Kidney capillary endothelial cell (primary cell): ENCODE data around the gene ALDH8A1.

ENCODE experiments used
- DNase-seq: peaks from one replicate; pipeline ENCODE4 v3.0.0-alpha.2; 2018; ENCODE audit warnings: low spot score

The ALDH8A1 gene

DNA sequence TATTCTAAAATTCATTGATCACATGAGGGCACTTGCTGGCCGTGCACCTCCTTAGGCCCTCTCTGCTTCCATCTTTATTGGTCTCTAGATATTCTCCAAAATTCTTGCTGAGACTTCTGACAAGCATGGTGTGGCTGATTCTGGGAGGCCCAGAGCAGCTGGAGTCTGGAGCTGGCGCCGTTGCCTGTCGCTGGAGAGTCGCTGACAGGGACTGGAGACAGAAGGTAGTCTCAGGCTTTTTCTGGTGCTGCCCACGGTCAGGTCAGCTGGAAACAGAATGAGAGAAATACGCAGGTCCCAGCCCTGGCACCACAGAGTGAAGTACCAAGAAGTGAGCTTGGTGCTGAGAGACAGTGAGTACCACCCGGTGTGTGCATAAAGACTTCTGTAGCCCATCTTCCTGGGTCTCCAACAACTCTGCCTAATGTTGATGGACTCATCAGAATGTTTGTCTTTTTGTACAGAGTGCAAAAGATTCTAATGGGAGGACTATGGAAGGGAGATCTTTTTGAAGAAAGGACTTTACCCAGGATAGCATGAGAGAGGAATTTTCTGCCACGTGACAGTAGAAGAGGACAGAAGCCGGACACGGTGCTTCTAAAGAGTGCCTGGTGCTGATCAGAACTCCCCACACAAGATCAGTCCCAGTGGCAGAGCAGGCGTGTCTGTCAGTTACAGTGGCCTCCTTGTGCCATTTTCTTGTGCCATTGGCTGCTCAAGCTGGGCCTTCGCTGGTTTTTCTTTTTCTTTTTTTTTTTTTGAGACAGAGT, 1.8 kb upstream of the ALDH8A1 start:
- DNase-seq, result no peak

DNA sequence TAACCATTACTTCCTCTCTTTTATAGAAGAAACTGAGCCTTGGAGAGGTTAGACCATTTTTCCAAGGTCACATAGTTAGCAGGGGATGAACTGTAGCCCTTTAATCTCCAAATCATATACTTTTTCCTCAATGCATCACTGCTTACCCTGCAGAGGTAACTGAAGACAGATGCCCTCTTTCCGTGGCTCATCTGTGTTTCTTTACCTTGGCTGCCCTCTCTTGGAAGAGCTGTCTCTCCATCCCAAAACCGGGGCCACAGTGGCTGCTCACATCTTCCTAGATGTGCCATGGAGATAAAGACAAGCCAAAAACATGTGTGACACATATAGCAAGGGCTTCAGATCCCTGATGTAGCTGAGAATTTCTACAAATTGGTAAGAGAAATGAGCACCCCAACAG, 581 bp upstream of the ALDH8A1 start:
- no peak for DNase-seq

DNA sequence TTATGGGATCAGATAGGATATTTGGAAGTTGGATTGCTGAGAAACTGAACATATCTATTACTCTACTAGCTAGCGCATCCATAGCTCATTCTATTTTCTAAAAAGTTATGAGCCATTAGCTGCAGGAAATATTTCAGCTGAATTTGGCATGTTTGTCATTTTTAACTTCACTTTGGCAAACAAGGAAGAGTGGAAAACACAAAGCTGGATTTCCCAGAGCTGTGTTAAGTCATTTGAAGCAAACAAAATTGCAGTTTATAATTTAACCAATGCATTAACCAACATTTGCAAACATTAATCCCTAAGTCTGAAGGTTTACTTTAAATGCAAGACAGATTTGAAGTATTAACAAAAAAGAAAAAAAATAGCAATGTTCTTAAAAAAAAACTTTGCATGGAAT, 1.2 kb downstream of the ALDH8A1 start:
- DNase-seq, result no peak

DNA sequence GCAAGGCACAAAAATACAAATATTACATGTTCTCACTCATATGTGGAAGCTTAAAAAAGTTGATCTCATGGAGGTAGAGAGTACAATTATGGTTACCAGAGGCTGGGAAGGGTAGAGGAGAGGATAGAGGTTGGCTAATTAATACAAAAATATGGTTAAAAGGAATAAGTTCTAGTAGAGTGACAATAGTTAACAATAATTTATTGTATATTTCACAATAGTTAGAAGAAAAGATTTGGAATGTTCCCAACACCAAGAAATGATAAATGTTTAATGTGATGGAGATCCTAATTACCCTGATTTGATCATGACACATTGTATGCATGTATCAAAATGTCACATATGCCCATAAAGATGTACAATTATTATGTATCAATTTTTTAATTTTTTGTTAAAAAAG, 1.8 kb downstream of the ALDH8A1 start:
- no peak for DNase-seq

DNA sequence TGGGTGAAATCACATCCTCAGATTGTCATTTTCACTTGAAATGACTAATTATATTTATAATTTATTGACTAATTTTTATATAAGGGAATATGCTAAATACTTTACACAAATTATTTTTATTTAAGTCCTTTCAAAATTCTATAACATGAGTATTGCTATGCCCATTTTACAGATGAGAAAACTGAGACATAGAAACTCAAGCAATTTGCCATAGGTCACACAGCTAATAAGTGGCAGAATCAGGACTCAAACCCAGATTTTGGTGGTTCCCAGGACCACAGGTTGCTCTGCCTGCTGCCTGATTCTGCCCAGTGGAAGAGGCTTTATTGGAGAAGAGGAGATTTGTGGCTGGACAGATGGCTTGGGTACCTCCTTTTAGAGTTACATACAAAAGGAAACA, 4.9 kb downstream of the ALDH8A1 start:
- no peak for DNase-seq

DNA sequence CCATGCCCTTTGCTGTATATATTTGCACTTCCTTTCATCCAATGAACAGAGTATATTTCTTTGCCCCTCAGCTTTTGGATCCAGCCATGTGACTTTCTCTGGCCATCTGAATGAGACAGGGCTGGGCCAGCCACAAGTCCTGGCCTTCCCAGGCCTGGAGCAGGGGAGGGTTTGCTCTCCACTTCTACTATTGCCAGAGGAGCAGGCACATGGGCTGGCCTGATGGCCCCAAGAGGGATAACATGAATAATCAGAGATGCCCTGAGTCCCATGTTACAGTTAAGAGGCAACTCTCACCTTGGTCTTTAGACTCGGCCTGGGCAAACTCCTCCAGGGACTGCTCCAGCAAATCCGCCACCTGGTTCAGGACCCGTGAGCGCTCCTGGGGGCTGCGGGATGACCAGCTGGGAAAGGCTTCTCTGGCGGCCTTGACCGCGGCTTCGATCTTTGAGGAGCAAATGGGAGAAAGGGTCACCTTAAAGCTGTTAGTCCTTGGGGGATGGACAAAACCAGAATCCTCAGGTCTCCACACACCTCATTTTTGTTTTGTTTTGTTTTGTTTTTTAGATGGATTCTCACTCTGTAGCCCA, 6.3 kb downstream of the ALDH8A1 start:
- no peak for DNase-seq

DNA sequence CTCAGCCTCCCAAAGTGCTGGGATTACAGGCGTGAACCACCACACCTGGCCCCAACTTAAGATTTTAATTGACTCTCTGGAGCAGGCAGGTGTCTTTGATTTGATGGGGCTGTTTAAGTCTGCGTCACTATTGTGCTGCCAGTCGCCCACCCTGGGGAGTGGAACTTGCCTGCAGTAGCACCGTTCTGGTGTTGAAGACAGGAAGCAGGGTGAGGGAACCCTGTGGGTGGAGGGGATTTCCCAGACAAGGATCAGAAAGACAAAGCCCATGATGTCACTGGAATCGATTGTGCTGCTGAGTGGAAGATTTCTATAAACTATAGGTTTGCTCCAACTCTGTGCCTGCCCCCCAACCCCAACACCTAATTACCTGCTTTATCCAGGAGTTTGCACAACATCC, 11.0 kb downstream of the ALDH8A1 start:
- DNase-seq, result no peak

DNA sequence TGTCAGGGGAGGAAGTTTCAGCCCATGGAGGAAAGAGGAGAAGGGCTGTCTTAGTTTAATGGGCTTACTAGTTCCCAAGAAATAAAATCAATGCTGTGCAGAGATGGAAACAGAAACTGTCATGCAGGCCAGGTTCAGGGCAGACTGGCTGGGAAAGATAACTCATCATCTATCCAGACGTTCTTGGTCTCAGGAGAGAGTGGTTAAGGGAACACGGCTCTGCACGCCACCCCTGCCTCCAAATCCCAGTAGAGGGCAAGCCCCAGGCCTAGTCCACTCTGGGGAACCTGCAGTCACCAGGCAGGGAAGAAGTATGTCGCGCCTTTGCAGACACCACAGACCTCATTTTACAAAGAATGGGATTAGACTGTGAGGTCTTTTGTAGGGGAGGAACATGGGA, 12.5 kb downstream of the ALDH8A1 start:
- DNase-seq, result no peak

DNA sequence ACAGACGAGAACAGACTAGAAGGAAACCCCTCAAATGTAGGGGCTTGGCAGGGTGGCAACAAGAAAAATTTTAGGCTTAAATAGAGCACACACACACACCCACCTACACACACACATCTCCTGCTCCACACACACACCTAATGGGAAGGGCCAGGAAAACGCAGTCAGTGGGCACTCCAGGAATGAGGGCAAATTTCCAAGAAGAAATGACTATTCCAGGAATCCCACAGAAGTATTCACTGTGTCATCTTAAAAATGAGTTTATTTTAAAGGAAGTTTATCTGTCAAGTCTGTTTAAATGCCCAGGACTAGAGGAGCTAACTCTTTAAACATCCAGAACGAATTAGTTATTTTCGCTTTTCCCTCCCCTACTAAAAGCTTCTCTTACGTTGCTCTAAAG, 13.0 kb downstream of the ALDH8A1 start:
- no peak for DNase-seq

DNA sequence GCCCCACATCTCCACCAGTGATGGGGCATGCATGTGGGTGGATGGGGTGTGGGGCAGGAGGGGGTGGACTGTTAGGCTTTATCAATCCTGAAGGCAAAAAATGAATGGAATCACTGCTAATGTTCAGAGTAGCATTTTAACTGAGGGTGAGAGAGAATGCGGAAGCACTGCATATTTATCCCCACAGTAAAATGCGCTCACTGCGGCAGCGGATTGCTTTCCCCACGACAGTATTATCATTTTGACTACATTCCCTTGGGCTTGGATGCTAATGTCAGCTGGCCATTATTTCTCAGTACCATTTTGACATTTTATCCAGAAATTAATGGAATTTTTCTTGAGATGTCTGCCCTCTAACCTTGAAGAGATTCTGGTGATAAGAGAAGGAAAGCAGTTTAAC, 13.4 kb downstream of the ALDH8A1 start:
- DNase-seq, result no peak

DNA sequence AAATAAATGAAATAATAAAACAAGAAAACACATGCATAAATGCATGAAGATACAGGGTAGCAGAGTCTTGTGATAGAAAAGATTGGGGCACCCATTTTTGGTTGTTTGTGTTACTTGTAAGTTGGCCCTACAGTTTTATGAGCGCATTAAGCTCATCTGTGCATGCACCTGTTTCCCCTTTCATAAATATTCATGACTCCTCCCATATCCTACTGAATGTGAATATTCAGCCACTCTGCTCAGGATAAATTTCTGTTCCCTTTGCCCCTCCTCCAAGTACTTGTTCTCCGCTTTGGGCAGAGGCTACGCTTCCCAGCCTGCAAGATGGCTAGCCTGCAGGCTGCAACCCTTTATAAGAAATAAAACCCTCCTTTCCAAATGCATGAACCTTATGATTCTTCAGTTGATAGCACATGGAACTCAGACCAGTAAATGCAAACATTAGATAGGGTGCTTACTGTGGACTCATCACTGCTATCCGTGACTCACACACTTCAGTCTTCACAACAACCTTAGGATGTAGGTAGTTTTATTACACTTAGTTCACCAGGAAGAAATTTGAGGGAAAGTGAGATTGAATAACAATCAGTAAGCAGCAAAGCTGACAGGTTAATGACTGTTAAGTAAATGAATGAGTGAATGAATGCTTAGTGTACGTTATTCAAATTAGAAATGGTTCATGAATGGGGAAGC, 15.0 kb downstream of the ALDH8A1 start:
- no peak for DNase-seq

DNA sequence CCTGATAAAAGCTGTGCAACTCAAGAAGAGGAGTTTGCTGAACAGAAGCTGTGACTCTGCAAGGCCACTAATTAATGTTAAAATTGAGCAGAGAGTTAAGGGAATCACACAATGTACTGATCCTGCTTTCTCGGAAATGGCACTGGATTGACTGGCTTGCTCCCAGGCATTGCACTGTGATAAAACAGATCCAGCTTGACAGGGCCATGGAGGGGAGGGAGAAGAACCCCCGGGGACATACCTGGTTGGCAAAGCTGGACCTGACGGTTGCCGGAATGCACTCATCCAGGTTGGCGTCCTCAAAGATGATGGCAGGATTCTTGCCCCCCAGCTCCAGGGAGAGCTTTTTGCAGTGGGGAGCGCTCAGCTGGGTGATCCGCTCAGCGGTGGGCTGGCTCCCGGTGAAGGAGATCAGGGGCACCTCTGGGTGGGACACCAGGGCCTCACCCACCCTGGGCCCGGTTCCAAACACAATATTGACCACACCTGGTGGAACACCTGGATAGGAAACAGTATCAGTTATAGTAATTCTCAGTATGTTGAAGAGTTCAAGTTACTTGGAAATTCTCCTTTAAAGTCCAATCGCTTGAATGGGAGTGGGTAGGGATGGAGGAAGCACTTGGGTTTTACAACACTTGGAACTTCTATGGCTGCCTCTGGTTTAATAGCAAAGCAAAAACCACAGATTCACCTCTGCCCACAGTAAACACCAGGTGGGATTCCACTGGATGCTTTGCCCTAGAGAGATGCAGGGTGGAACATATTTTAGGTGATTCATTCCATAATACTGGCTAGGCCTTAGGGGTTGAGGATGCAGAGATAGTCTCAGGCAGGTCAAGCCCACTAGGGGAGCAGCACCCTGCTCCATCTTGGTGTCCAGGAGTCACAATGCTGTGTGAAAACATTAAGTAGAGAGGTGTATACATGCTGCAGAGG, 17.1 kb downstream of the ALDH8A1 start:
- DNase-seq, result no peak

DNA sequence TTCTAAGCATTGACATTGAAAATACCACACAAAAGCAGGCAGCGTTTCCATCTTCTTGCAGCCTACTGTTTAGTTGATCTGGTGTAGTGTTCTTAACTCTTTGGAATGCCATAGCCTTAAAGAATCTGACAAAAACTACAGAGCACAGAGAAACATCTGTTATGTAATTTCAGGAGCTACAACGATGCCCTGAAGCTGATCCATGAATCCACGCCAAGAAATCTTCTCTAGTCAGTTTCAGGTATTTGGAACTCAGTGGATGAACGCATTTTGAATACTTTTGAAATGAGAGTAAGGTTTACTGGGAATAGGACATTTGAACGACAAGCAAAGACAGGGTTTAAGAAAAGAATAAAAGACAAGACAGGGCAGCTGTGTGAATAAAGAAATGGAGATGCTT, 17.8 kb downstream of the ALDH8A1 start:
- DNase-seq, result no peak

DNA sequence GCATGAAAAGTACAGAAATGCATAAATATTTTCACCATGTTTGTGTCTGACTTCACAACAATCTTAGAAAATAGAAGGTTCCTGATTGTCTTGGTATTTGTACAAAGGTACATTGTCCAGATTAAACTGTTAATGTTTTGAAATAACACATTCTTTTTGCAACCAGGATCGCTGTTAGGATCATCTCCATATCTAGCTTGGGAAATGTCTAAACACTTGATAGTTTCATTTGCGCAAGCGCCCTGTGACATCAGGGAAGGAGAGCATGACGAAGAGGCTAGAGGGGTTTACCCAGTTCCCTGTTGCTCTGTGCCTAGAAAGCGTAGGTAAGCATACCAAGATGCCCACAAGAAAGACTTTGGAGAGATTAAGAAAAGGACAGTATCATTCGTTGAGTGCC, 19.4 kb downstream of the ALDH8A1 start:
- DNase-seq, result no peak

DNA sequence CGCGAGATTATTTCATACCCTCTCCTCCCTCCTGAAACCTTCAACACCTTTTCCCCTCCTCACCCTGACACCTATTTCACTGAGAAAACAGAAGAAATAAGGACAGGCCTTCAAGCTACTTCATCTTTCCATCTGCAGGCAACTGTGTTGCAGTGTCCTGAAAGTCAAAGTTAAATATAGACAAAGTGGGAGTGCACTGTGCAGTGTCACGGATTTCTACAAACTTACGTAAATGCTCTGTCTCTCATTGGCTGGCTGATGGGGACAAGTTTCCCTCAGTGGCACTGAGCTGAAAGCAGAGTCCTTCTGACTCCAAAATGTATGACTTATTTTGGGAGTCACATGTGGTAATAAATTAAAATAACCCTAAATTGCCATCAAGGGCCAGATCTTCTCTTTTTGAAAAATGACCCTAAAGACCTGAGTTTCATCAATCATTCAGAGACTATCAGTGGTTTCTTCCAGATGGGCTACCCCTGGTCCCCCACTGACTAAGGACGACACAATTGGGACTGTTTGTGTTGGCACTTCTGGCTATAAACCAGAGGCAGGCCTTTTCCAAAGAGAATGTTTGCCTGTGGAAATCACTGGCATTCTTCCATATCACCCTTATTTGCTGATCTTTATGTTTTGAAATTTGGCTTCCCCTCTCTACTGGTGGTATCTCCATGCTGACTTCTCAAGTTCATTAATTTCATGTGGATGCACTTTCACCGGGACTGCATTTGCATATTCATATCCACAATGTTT, 21.6 kb downstream of the ALDH8A1 start:
- no peak for DNase-seq

DNA sequence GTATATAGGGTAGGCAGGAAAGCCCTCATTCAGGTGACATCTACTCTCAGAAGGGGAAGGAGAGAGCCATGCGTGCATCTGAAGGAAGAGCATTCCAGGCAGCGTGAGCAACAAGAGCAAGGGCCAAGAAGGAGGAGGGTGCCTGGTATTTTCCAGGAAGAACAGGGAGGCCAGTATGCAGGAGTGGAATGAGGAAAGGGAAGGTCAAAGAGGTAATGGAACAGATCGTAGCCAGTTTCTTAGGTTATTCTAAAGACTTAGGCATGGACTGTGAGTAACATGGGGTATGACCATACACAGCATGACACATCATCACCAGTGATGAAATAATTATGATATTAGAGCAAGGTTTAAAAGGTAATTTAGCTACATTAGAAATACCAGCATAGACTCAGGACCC, 24.1 kb downstream of the ALDH8A1 start:
- peak; percentile 6 for DNase-seq

DNA sequence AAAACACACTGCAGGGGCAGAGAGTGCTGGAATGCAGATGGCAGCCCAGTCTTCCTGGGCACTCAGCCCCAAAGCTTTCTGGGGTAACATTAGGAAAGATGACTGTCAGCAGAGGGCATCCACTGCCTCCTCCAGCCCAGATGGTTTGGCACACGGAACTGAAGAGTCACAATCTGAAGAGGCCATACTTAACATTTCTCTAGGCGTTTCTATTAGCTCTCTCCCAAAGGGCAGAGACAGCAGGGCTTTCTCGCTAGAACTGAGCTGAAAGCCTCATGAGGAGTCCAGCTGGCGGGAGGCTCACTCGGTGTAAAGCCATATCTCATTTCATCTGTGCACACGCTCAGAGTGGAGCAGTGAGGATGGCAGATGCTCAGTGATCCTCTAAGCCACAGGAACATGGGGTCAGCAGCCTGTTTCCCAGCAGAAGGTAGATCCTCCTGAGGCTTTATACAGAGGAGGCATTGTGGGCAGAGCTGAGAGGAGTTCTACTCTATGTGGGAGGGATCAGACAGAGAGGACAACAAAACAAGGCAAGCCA, 28.1 kb downstream of the ALDH8A1 start:
- no peak for DNase-seq

DNA sequence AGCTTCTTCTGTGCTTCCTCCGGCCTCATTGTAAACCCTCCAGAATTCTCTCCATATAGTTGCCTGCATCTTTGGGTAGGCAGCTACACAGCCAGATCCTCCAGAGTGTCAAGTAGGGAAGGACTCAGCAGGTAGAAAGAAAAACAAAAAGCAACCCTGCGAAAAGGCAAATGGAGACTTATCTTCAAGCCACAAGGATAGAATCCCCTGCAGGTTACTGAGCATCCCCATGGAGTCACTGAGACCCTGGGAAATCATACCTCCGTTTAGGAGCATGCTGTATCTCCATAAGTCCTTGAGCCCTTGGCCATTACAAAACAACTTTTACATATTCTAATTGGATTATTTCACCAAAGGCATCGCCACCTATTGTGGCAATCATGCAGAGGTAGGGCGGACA, 28.6 kb downstream of the ALDH8A1 start:
- no peak for DNase-seq

DNA sequence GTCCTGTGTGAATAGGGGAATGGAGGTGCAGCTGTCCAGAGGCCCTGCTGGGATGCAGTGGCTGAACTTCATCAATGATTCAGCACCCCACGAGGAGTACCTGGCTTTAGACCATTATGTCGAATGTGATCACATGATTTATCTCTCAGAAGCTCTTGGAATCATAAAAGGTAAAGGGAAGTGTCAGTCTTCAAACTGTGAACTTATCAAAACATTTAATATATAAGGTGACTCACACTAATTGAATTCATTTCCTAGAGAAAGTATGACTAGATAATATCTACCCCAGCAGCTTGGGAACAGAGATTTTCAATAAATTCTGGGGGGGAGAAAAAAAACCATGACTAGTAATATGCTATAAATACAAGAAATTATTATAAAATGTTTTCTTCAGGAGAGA, 29.5 kb downstream of the ALDH8A1 start:
- no peak for DNase-seq

DNA sequence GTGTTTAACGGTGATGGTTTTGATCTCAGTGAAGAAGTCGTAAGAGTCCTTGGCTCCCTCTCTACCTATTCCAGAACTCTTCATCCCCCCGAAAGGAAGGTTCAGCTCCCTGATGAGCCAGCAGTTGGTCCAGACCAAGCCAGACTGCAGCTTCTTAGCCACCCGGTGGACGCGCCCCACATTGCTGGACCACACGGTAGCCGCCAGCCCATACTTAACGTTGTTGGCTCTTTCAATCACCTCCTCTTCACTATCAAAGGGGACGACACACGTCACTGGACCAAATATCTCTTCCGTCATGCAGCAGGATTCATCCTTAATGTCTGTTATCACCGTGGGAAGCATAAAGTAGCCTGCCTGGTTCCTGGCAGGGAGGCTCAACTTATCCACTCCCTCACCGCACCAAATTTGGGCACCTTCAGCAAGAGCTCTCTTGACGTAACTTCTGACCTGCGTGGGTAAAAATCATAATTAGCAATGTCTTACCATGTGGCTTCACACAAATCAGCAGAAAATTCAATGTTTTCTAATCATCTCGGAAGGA, 31.4 kb downstream of the ALDH8A1 start:
- DNase-seq, result no peak

DNA sequence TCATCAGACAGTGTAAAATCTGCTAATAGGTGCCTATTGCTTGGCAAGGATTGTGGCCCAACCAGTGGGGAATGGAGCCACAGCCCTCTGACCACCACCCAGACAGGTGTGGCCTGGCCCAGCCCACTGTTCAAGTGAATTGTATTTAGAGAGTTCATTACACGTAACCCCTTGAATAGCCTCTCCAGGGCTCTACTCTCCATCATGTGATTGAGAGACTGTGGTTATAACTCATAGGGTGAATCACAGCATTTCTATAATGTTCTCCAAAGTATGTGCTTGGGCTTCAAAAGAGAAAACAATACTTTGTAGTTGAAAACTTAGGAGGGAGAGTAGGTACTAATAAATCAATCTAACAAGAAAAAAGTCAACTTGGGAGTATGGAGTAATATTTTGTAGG, 38.4 kb downstream of the ALDH8A1 start:
- DNase-seq, result no peak
